Stimulated activated naive CD8-positive, alpha-beta T cell treated with anti-CD3 and anti-CD28 coated beads, Interleukin-15, amount 100 ng/mL, for 72 hours (primary cell): ENCODE measurements around the gene HOXD9.

Experiments
- ATAC-seq: fragments of 150-1000 bp; cut with Tn5 transposase; 2 replicates; pipeline ENCODE4 v1.10.0; 2021; ENCODE audit warnings: mild to moderate bottlenecking, moderate library complexity
- DNase-seq, 2 donors: peaks; one replicate each; pipeline ENCODE4 v3.0.0; 2021 to 2022
- H3K27ac Mint-ChIP-seq, 2 donors: one replicate each; pipeline ENCODE4 v1.8.0; 2022; ENCODE audit warnings: mild to moderate bottlenecking in 2 of 2, mixed read lengths in 2 of 2, moderate library complexity in 2 of 2
- H3K27me3 Mint-ChIP-seq: one replicate; pipeline ENCODE4 v1.8.0; 2022; ENCODE audit warnings: mixed read lengths
- H3K4me1 Mint-ChIP-seq: one replicate; pipeline ENCODE4 v1.8.0; 2022; ENCODE audit warnings: mild to moderate bottlenecking, mixed read lengths
- H3K4me3 Mint-ChIP-seq, 2 donors: one replicate each; pipeline ENCODE4 v1.8.0; 2022; ENCODE audit warnings: mild to moderate bottlenecking in 2 of 2, mixed read lengths in 2 of 2, moderate library complexity in 1 of 2
- H3K9me3 Mint-ChIP-seq, 2 donors: one replicate each; pipeline ENCODE4 v1.8.0; 2022; ENCODE audit warnings: mixed read lengths in 2 of 2

The HOXD9 gene

GRCh38 chr2:176130957-176131847, 8.7 kb downstream of the HOXD9 start:
- Mint-ChIP-seq H3K4me1 (peaks cover 52% of the 10 kb centered on the region), H3K27me3 (peaks cover 96% of the 10 kb centered on the region), H3K9me3 (no peaks in the 10 kb centered on the region), H3K4me3 (peak overlapping the region; percentile 45 to 57), H3K27ac (peak overlapping the region in 1 of 2 donors; percentile 54)
- DNase-seq = no peak
- ATAC-seq = no peak

DNA sequence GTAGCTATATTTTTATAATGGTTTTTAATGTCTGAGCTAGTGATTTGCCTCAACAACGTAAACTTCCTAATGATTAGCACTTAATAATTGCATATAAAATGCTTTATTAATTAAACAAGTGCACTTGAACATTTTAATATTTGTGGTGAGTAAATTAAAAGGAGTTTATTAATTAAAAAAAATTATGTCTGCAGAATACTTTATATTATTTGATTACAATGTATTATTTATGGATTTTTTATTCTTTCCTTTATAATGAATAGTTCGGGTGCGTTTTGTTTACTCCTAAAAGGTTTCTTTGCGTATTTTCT, 9.3 kb downstream of the HOXD9 start:
- DNase-seq (no peak), ATAC-seq (no peak)
- Mint-ChIP-seq H3K27me3 (peaks cover 96% of the 10 kb centered on the region), H3K9me3 (no peaks in the 10 kb centered on the region), H3K27ac (peak overlapping the region in 1 of 2 donors; percentile 6), H3K4me1 (peaks cover 52% of the 10 kb centered on the region), H3K4me3 (peak overlapping the region; percentile 72 to 73)

- H3K27me3 Mint-ChIP-seq = peaks cover 96% of the 10 kb centered on the region
- peak overlapping the region in 1 of 2 donors; percentile 63 for H3K27ac Mint-ChIP-seq
- DNase-seq (no peak), ATAC-seq (no peak)
- no peaks in the 10 kb centered on the region for H3K9me3 Mint-ChIP-seq
- H3K4me1 Mint-ChIP-seq = peaks cover 50% of the 10 kb centered on the region
- H3K4me3 Mint-ChIP-seq = peak overlapping the region; percentile 72 to 73
These were observed 10.0 kb downstream of the HOXD9 start for GRCh38 chr2:176132205-176133171.

DNA sequence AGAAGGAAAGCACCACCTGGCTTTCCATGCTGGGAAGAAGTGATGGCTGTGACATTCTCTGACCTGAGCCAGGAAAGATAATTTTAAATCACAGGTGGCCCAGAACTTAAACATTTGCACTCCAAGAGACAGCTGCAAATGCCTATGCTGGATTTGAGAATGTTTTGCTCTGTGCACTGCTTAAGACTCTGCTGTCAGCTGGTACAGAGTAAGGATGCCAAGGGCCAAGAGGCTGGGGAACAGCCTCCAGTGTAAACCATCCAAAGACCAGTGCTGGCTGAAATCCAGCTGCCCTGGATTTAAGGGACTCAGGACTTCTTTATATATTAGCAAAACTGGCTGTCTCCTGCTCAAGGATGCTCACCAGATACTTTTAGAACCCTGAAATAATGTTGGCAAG, 10.9 kb downstream of the HOXD9 start:
- no peak overlapping the region for H3K27ac Mint-ChIP-seq
- H3K27me3 Mint-ChIP-seq = peaks cover 96% of the 10 kb centered on the region
- peaks cover 43% of the 10 kb centered on the region for H3K4me1 Mint-ChIP-seq
- H3K4me3 Mint-ChIP-seq = no peak overlapping the region
- peaks cover 0 to 3% of the 10 kb centered on the region in 2 donors for H3K9me3 Mint-ChIP-seq
- DNase-seq (no peak), ATAC-seq (no peak)

- Mint-ChIP-seq H3K27ac (no peak overlapping the region), H3K27me3 (peaks cover 96% of the 10 kb centered on the region), H3K4me1 (peaks cover 43% of the 10 kb centered on the region), H3K4me3 (no peak overlapping the region), H3K9me3 (peaks cover 0 to 6% of the 10 kb centered on the region in 2 donors)
- DNase-seq (no peak), ATAC-seq (no peak)
These were observed 11.5 kb downstream of the HOXD9 start for GRCh38 chr2:176134035-176134434.

GRCh38 chr2:176135035-176135440, 12.5 kb downstream of the HOXD9 start:
- H3K4me3 Mint-ChIP-seq = no peak overlapping the region
- H3K27ac Mint-ChIP-seq = no peak overlapping the region
- H3K9me3 Mint-ChIP-seq = peaks cover 0 to 6% of the 10 kb centered on the region in 2 donors
- no peak for ATAC-seq
- H3K4me1 Mint-ChIP-seq = peaks cover 49% of the 10 kb centered on the region
- DNase-seq = no peak
- H3K27me3 Mint-ChIP-seq = peaks cover 97% of the 10 kb centered on the region

DNA sequence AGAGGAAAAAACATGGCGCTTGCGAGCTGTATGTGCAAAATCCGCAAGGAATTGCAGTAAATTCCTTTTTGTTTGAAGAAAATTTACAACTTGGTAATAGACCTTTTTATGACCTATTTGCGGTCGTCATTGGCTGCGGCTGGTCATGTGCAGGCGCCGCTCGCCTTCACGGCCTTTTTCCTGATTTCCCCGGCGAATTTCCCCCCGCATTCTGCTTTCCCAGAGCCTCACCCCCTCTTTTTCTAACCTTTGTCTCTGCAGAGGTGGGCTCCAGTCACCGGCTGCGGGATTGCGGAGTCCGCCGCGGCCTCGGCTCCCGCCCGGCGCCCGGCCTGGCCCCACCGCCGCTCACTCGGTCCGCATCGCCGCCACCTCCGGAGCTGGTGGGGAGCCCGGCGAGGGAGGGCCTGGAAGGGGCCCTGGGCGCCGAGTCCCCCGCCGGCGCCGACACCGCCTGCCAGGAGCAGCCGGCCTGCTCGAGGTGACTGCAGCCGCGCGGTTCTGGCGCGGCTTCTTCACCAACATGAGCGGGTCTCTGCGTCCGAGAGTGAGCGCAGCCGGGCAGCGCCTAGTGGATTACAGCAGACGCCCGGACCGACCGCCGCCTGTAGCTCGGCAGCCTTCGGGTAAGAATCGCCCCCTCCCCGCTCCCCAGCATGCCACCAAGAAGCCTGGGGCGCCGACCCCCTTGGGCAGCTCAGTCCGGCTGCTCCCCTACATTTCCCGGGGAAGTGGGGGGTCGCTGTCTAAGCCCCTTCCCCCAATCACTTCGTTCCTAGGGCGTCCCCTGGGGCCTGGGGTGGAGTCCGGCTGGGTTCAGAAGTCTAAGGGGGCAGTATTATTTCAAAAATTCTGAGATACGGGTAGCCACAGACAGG, 14.1 kb downstream of the HOXD9 start:
- H3K27me3 Mint-ChIP-seq = peaks cover 99% of the 10 kb centered on the region
- DNase-seq (no peak), ATAC-seq (no peak)
- no peak overlapping the region for H3K27ac Mint-ChIP-seq
- peaks cover 42% of the 10 kb centered on the region for H3K4me1 Mint-ChIP-seq
- H3K9me3 Mint-ChIP-seq = peaks cover 0 to 6% of the 10 kb centered on the region in 2 donors
- peak overlapping the region; percentile 44 to 56 for H3K4me3 Mint-ChIP-seq

GRCh38 chr2:176137252-176137580, 14.7 kb downstream of the HOXD9 start:
- no peak for ATAC-seq
- DNase-seq = no peak
- peaks cover 0 to 6% of the 10 kb centered on the region in 2 donors for H3K9me3 Mint-ChIP-seq
- H3K4me3 Mint-ChIP-seq = peak overlapping the region; percentile 31 to 44
- H3K4me1 Mint-ChIP-seq = peaks cover 39% of the 10 kb centered on the region
- peaks cover 100% of the 10 kb centered on the region for H3K27me3 Mint-ChIP-seq
- H3K27ac Mint-ChIP-seq = no peak overlapping the region

- Mint-ChIP-seq H3K27ac (no peak overlapping the region), H3K4me1 (peaks cover 33% of the 10 kb centered on the region), H3K27me3 (peaks cover 100% of the 10 kb centered on the region), H3K9me3 (peaks cover 0 to 6% of the 10 kb centered on the region in 2 donors), H3K4me3 (no peak overlapping the region)
- DNase-seq (no peak), ATAC-seq (no peak)
These were observed 15.4 kb downstream of the HOXD9 start for GRCh38 chr2:176137906-176138305.

GRCh38 chr2:176138526-176138922, 16.0 kb downstream of the HOXD9 start:
- Mint-ChIP-seq H3K4me1 (peaks cover 32% of the 10 kb centered on the region), H3K9me3 (peaks cover 0 to 6% of the 10 kb centered on the region in 2 donors), H3K27me3 (peaks cover 100% of the 10 kb centered on the region), H3K27ac (peak overlapping the region in 1 of 2 donors; percentile 42), H3K4me3 (peak overlapping the region; percentile 46 to 67)
- ATAC-seq = no peak
- DNase-seq = no peak

GRCh38 chr2:176138923-176139660, 16.6 kb downstream of the HOXD9 start:
- ATAC-seq = no peak
- no peak for DNase-seq
- H3K27me3 Mint-ChIP-seq = peaks cover 100% of the 10 kb centered on the region
- peaks cover 0 to 6% of the 10 kb centered on the region in 2 donors for H3K9me3 Mint-ChIP-seq
- H3K27ac Mint-ChIP-seq = peak overlapping the region in 1 of 2 donors; percentile 27
- peak overlapping the region; percentile 46 to 67 for H3K4me3 Mint-ChIP-seq
- peaks cover 32% of the 10 kb centered on the region for H3K4me1 Mint-ChIP-seq

- Mint-ChIP-seq H3K9me3 (peaks cover 0 to 6% of the 10 kb centered on the region in 2 donors), H3K4me1 (peaks cover 32% of the 10 kb centered on the region), H3K4me3 (peak overlapping the region; percentile 64 to 67), H3K27me3 (peaks cover 100% of the 10 kb centered on the region), H3K27ac (no peak overlapping the region)
- DNase-seq (no peak), ATAC-seq (no peak)
These were observed 17.4 kb downstream of the HOXD9 start for GRCh38 chr2:176139661-176140512.

- ATAC-seq = peak; percentile 90
- no peak overlapping the region for H3K27ac Mint-ChIP-seq
These were observed 18.2 kb downstream of the HOXD9 start for GRCh38 chr2:176140513-176141317.

More at GRCh38 chr2:176140513-176141317, 18.2 kb downstream of the HOXD9 start:
- peak; percentile 82 to 83 for DNase-seq
- H3K4me3 Mint-ChIP-seq = peak overlapping the region; percentile 64 to 67
- peaks cover 25% of the 10 kb centered on the region for H3K4me1 Mint-ChIP-seq
- H3K9me3 Mint-ChIP-seq = peaks cover 0 to 6% of the 10 kb centered on the region in 2 donors
- peaks cover 100% of the 10 kb centered on the region for H3K27me3 Mint-ChIP-seq
